IMR-90 (cell line): Measurements from ENCODE around the gene TBC1D22A. TPM values are rescaled to one million over a fixed set of nuclear protein-coding genes. Genes with fewer than 3 reads are reported as not detected.

ENCODE experiments used
- ATAC-seq: fragments of 200-7000 bp; cut with Tn5 transposase; 2 replicates; pipeline ENCODE4 v1.9.1; 2020; ENCODE audit warnings: low read depth, mild to moderate bottlenecking, moderate library complexity
- BruUV-seq: library from RNA; stranded (reverse); fragments of 400-500 nt; replicated peaks from 2 replicates; lab custom pipeline; 2021; lab: Mats Ljungman, UMichigan
- CTCF ChIA-PET: fragments of 300-600 bp; formaldehyde crosslinking; extraction: SDS; loops from one replicate; lab custom pipeline; 2021; ENCODE audit warnings: antibody characterized with exemption; lab: Yijun Ruan, JAX
- POLR2A ChIA-PET: fragments of 300-600 bp; sonication (Branson Sonifier 250); formaldehyde crosslinking; loops from one replicate; lab custom pipeline; 2022; ENCODE audit warnings: antibody characterized with exemption; ENCODE audit not compliant: unreplicated experiment; lab: Charles Lee
- DNase-seq: peaks from one replicate; pipeline ENCODE4 v3.0.0; 2013
- H2AFZ ChIP-seq: replicated peaks from 2 replicates; pipeline ENCODE3; 2013; ENCODE audit warnings: low read length, mild to moderate bottlenecking; ENCODE audit not compliant: poor library complexity
- H2AK5ac ChIP-seq: 2 replicates; pipeline ENCODE4 v1.6.1; 2013; ENCODE audit warnings: low read depth, low read length, inconsistent platforms
- H2AK9ac ChIP-seq: replicated peaks from 2 replicates; pipeline ENCODE3; 2013; ENCODE audit warnings: mild to moderate bottlenecking, low read depth, low read length, moderate library complexity; ENCODE audit not compliant: poor library complexity
- H2BK120ac ChIP-seq: 2 replicates; pipeline ENCODE4 v1.6.1; 2013; ENCODE audit warnings: low read depth, low read length, inconsistent platforms
- H2BK15ac ChIP-seq: 3 replicates; pipeline ENCODE4 v1.6.1; 2013; ENCODE audit warnings: low read depth, low read length, inconsistent platforms
- H2BK20ac ChIP-seq: 2 replicates; pipeline ENCODE4 v1.6.1; 2013; ENCODE audit warnings: low read depth, mild to moderate bottlenecking, inconsistent platforms, low read length, moderate library complexity
- H2BK5ac ChIP-seq: 2 replicates; pipeline ENCODE4 v1.6.1; 2013; ENCODE audit warnings: mild to moderate bottlenecking, low read depth, low read length, inconsistent platforms; ENCODE audit not compliant: poor library complexity, severe bottlenecking
- H3K14ac ChIP-seq: replicated peaks from 2 replicates; pipeline ENCODE4 v1.6.1; 2013; ENCODE audit warnings: low read depth, low read length, inconsistent platforms
- H3K18ac ChIP-seq: 2 replicates; pipeline ENCODE4 v1.6.1; 2013; ENCODE audit warnings: low read depth, low read length, control low read depth
- H3K23ac ChIP-seq: 2 replicates; pipeline ENCODE4 v1.6.1; 2013; ENCODE audit warnings: low read depth, low read length, inconsistent platforms
- H3K27ac ChIP-seq: 2 replicates; pipeline ENCODE4 v1.5.1; 2013; ENCODE audit warnings: mild to moderate bottlenecking, control low read depth, low read length; ENCODE audit not compliant: insufficient read depth
- H3K27me3 ChIP-seq: 2 replicates; pipeline ENCODE4 v1.6.1; 2013; ENCODE audit warnings: low read length; ENCODE audit not compliant: control insufficient read depth, insufficient read depth
- H3K36me3 ChIP-seq: 2 replicates; pipeline ENCODE4 v1.6.1; 2013; ENCODE audit warnings: low read length, mixed read lengths; ENCODE audit not compliant: control insufficient read depth, insufficient read depth
- H3K4ac ChIP-seq: 2 replicates; pipeline ENCODE4 v1.6.1; 2013; ENCODE audit warnings: low read depth, low read length, inconsistent platforms
- H3K4me1 ChIP-seq: 2 replicates; pipeline ENCODE4 v1.6.1; 2013; ENCODE audit warnings: low read length, mixed read lengths; ENCODE audit not compliant: control insufficient read depth, insufficient read depth
- H3K4me2 ChIP-seq: 2 replicates; pipeline ENCODE4 v1.6.1; 2013; ENCODE audit warnings: low read depth, mild to moderate bottlenecking, control low read depth, low read length, moderate library complexity
- H3K4me3 ChIP-seq: 2 replicates; pipeline ENCODE4 v1.5.1; 2013; ENCODE audit warnings: low read depth, mild to moderate bottlenecking, control low read depth, low read length, moderate library complexity; ENCODE audit not compliant: insufficient read depth
- H3K56ac ChIP-seq: 2 replicates; pipeline ENCODE4 v1.6.1; 2013; ENCODE audit warnings: low read length, inconsistent platforms; ENCODE audit not compliant: insufficient read depth; ENCODE audit errors: extremely low read depth
- H3K79me1 ChIP-seq, 2 experiments: 2 replicates each; pipeline ENCODE4 v1.6.1; 2013; ENCODE audit warnings: low read length in 2 of 2, inconsistent platforms in 1 of 2, low read depth in 1 of 2
- H3K9ac ChIP-seq: 2 replicates; pipeline ENCODE4 v1.6.1; 2013; ENCODE audit warnings: low read depth, low read length, control low read depth
- H3K9me1 ChIP-seq: 2 replicates; pipeline ENCODE4 v1.6.1; 2013; ENCODE audit warnings: low read length, inconsistent platforms; ENCODE audit not compliant: insufficient read depth
- H3K9me3 ChIP-seq: 2 replicates; pipeline ENCODE4 v1.6.1; 2013; ENCODE audit warnings: low read length; ENCODE audit not compliant: control insufficient read depth, insufficient read depth
- H4K20me1 ChIP-seq: 2 replicates; pipeline ENCODE4 v1.6.1; 2013; ENCODE audit warnings: low read length, inconsistent platforms; ENCODE audit not compliant: insufficient read depth
- H4K5ac ChIP-seq: 2 replicates; pipeline ENCODE4 v1.6.1; 2013; ENCODE audit warnings: mild to moderate bottlenecking, low read depth, low read length, control low read depth
- H4K8ac ChIP-seq, 2 experiments: 2 replicates each; pipeline ENCODE4 v1.6.1; 2013; ENCODE audit warnings: low read depth in 2 of 2, low read length in 2 of 2, control low read depth in 1 of 2, inconsistent platforms in 1 of 2
- H4K91ac ChIP-seq: 2 replicates; pipeline ENCODE4 v1.6.1; 2013; ENCODE audit warnings: low read depth, low read length, inconsistent platforms; ENCODE audit not compliant: insufficient read depth
- BHLHE40 ChIP-seq: fragments of 150-350 bp; IDR thresholded peaks from 2 replicates; pipeline ENCODE4 v1.6.1; 2016; ENCODE audit warnings: mild to moderate bottlenecking, low read depth, low read length
- CEBPB ChIP-seq: IDR thresholded peaks from 2 replicates; pipeline ENCODE4 v1.6.1; 2012; ENCODE audit warnings: low read depth, low read length, improper control_type of control experiment
- CHD1 ChIP-seq: IDR thresholded peaks from 2 replicates; pipeline ENCODE4 v1.6.1; 2012; ENCODE audit warnings: low read depth, low read length, improper control_type of control experiment
- CTCF ChIP-seq: conservative IDR thresholded peaks from 2 replicates; pipeline ENCODE4 v1.5.1; 2012; ENCODE audit warnings: mild to moderate bottlenecking, low read depth, low read length, improper control_type of control experiment
- ELK1 ChIP-seq: fragments of 150-350 bp; IDR thresholded peaks from 2 replicates; pipeline ENCODE4 v1.6.1; 2016; ENCODE audit warnings: low read depth, mild to moderate bottlenecking, low read length, moderate library complexity, borderline replicate concordance
- FOS ChIP-seq: fragments of 150-350 bp; IDR thresholded peaks from 2 replicates; pipeline ENCODE4 v1.6.1; 2016; ENCODE audit warnings: low read depth, low read length
- MAFK ChIP-seq: IDR thresholded peaks from 2 replicates; pipeline ENCODE4 v1.6.1; 2012; ENCODE audit warnings: low read depth, low read length, improper control_type of control experiment
- MAZ ChIP-seq: IDR thresholded peaks from 2 replicates; pipeline ENCODE4 v1.6.1; 2012; ENCODE audit warnings: low read depth, mild to moderate bottlenecking, low read length, improper control_type of control experiment, moderate library complexity, borderline replicate concordance
- MXI1 ChIP-seq: IDR thresholded peaks from 2 replicates; pipeline ENCODE4 v1.6.1; 2012; ENCODE audit warnings: low read depth, mild to moderate bottlenecking, low read length, moderate library complexity, borderline replicate concordance
- NFE2L2 ChIP-seq: fragments of 150-350 bp; IDR thresholded peaks from 2 replicates; pipeline ENCODE4 v1.6.1; 2016; ENCODE audit warnings: low read depth, mild to moderate bottlenecking, low read length
- POLR2A ChIP-seq: IDR thresholded peaks from 2 replicates; pipeline ENCODE4 v1.6.1; 2012; ENCODE audit warnings: mild to moderate bottlenecking, low read depth, low read length
- RAD21 ChIP-seq: IDR thresholded peaks from 2 replicates; pipeline ENCODE4 v1.6.1; 2012; ENCODE audit warnings: low read length, improper control_type of control experiment
- RCOR1 ChIP-seq: IDR thresholded peaks from 2 replicates; pipeline ENCODE4 v1.6.1; 2012; ENCODE audit warnings: mild to moderate bottlenecking, low read length, improper control_type of control experiment; ENCODE audit not compliant: insufficient replicate concordance
- RFX5 ChIP-seq: IDR thresholded peaks from 2 replicates; pipeline ENCODE4 v1.8.0; 2012; ENCODE audit warnings: low read depth, mild to moderate bottlenecking, low read length, moderate library complexity
- SMC3 ChIP-seq: fragments of 150-350 bp; IDR thresholded peaks from 2 replicates; pipeline ENCODE4 v1.6.1; 2016; ENCODE audit warnings: low read depth, mild to moderate bottlenecking, antibody characterized with exemption, low read length, moderate library complexity
- USF2 ChIP-seq: fragments of 150-350 bp; IDR thresholded peaks from 2 replicates; pipeline ENCODE4 v1.6.1; 2017; ENCODE audit warnings: mild to moderate bottlenecking, antibody characterized with exemption, low read length, low read depth
- WGBS, 2 experiments: methylation state at CpG; one replicate each; pipeline versions ENCODE4 v1.1.5 to v1.1.7; 2013; ENCODE audit warnings: missing lambda C conversion rate in 2 of 2; ENCODE audit not compliant: insufficient read length in 1 of 2; ENCODE audit errors: extremely low coverage in 2 of 2; 5-methylcytosine and 5-hydroxymethylcytosine counted together
- dilution Hi-C: fragments of 300-500 bp; cut with HindIII; formaldehyde crosslinking; loops from one replicate; pipeline ENCODE4 v1.14.3; 2018; ENCODE audit warnings: low sequenced_read_pairs; ENCODE audit not compliant: unreplicated experiment
- in situ Hi-C: fragments of 300-500 bp; cut with MboI; formaldehyde crosslinking; loops from 3 replicates; pipeline ENCODE4 v1.14.3; 2019; ENCODE audit warnings: low sequenced_read_pairs, inconsistent platforms, mixed read lengths
- intact Hi-C: fragments of 100-400 bp; cut with micrococcal nuclease; formaldehyde crosslinking; loops from 2 replicates; pipeline ENCODE4 v1.10.0; 2022
- polyA plus RNA-seq, 3 experiments: library from polyadenylated mRNA; depleted of rRNA; stranded (reverse); fragments of >200 nt; gene quantifications; 2 replicates each; pipeline ENCODE4 v1.2.3, GENCODE V29; 2012; ENCODE audit warnings: low replicate concordance in 1 of 3
- total RNA-seq: library from RNA; depleted of rRNA; stranded (reverse); fragments of >200 nt; gene quantifications from 2 replicates; pipeline ENCODE4 v1.2.3, GENCODE V29; 2012

Gene TBC1D22A
- total and polyA plus RNA-seq, 2 of the 4 experiments (the other 2 are of a cell fraction): 9.0 to 16.7 TPM

- peaks cover 12% of the 10 kb centered on the region for H3K4me1 ChIP-seq
- peaks cover 29% of the 10 kb centered on the region for H3K36me3 ChIP-seq
- no peak overlapping the region for H2BK15ac ChIP-seq
- H3K79me1 ChIP-seq: peaks cover 16 to 54% of the 10 kb centered on the region in 2 experiments
- no peak overlapping the region for H3K4me2 ChIP-seq
- peaks cover 10% of the 10 kb centered on the region for H4K20me1 ChIP-seq
- no peak overlapping the region for H2BK20ac ChIP-seq
- H3K4ac ChIP-seq: no peak overlapping the region
- H3K4me3 ChIP-seq: no peak overlapping the region
- no peak overlapping the region for H3K14ac ChIP-seq
- BruUV-seq: no TSS peak
- no peak overlapping the region for H4K5ac ChIP-seq
- H4K91ac ChIP-seq: no peak overlapping the region
- H3K56ac ChIP-seq: no peak overlapping the region
- no peaks in the 10 kb centered on the region for H3K27me3 ChIP-seq
- no peak for ATAC-seq
- peaks cover 8% of the 10 kb centered on the region for H3K9me1 ChIP-seq
- dilution Hi-C loops (no loop called here), in situ Hi-C loops (no loop called here), intact Hi-C loops (loop anchor here (10.0 kb wide), 1 partner anchor 171 kb away; no protein-coding TSS in a partner anchor)
- H2BK5ac ChIP-seq: no peak overlapping the region
- no peak overlapping the region for H3K27ac ChIP-seq
- H3K23ac ChIP-seq: no peak overlapping the region
- DNase-seq: no peak
- H2BK120ac ChIP-seq: no peak overlapping the region
- no peak overlapping the region for H3K18ac ChIP-seq
- H4K8ac ChIP-seq: no peak overlapping the region
- no peak overlapping the region for H2AK9ac ChIP-seq
- POLR2A ChIA-PET: no interaction called here
- no peak for TF ChIP-seq RFX5
- TF ChIP-seq RAD21: no peak
- TF ChIP-seq MAFK: no peak
- no peak for TF ChIP-seq CTCF
- TF ChIP-seq CHD1: no peak
- TF ChIP-seq MXI1: no peak
- no peak for TF ChIP-seq POLR2A
- no peak for TF ChIP-seq RCOR1
- no peak for TF ChIP-seq NFE2L2
- no peak for TF ChIP-seq SMC3
- no peak for TF ChIP-seq CEBPB
- TF ChIP-seq FOS: no peak
- no peak for TF ChIP-seq USF2
- TF ChIP-seq ELK1: no peak
- TF ChIP-seq MAZ: no peak
- no peak for TF ChIP-seq BHLHE40
- 82% methylated on average over 6 of the region's 12 CpGs; no CpG with 5 or more reads in 1 of the 2 experiments for WGBS, 2 experiments
- H3K9ac ChIP-seq: no peak overlapping the region
- no peak overlapping the region for H2AFZ ChIP-seq
- H3K9me3 ChIP-seq: no peaks in the 10 kb centered on the region
- CTCF ChIA-PET: no interaction called here
- H2AK5ac ChIP-seq: no peak overlapping the region
These were observed 31.6 kb downstream of the TBC1D22A start for GRCh38 chr22:46794067-46794466.
